ENCODE results near the gene GRK6.

GRK6 gene

GRCh38 chr5:177455661-177456590, 29.4 kb downstream of the GRK6 start (continued):
- TF ChIP-seq ZNF112 (tag by site-specific recombination; IDR thresholded peaks at IDR 0.05) (no peak), ZNF391 (tag by site-specific recombination; IDR thresholded peaks at IDR 0.05; ENCODE audit: borderline replicate concordance, low read depth) (0 out of 2 replicates have a peak, but pooled peaks have one; percentile 24), ZFP69B (tag by site-specific recombination; IDR thresholded peaks at IDR 0.05) (no peak; the same call in 1 of the 2 replicates), ZBTB10 (tag by site-specific recombination; IDR thresholded peaks at IDR 0.05) (peak; percentile 67), ZBTB26 (tag by site-specific recombination; optimal IDR thresholded peaks at IDR 0.05) (peak; percentile 73), ZNF202 (tag by site-specific recombination; IDR thresholded peaks at IDR 0.05; ENCODE audit: borderline replicate concordance) (no peak), ZNF2 (tag by site-specific recombination; IDR thresholded peaks at IDR 0.05) (no peak; the same call in 1 of the 2 replicates), ZNF701 (tag by site-specific recombination; IDR thresholded peaks at IDR 0.05) (no peak), KLF10 (tag by site-specific recombination; IDR thresholded peaks at IDR 0.05) (peak; percentile 21; the same call in 1 of the 2 replicates), ZNF843 (tag by site-specific recombination; IDR thresholded peaks at IDR 0.05) (peak; percentile 68), ZNF426 (tag by site-specific recombination; IDR thresholded peaks at IDR 0.05) (no peak), AEBP2 (tag by site-specific recombination; IDR thresholded peaks at IDR 0.05; ENCODE audit: borderline replicate concordance) (no peak), ZNF324 (tag by site-specific recombination; IDR thresholded peaks at IDR 0.05) (no peak; the same call in 1 of the 2 replicates), ZNF626 (tag by site-specific recombination; IDR thresholded peaks at IDR 0.05) (no peak), ZNF704 (tag by site-specific recombination; IDR thresholded peaks at IDR 0.05) (no peak), ZXDB (tag by site-specific recombination; IDR thresholded peaks at IDR 0.05) (no peak; the same call in none of the 2 replicates), SCRT1 (tag by site-specific recombination; IDR thresholded peaks at IDR 0.05; ENCODE audit: borderline replicate concordance) (no peak), ZNF555 (tag by site-specific recombination; conservative IDR thresholded peaks at IDR 0.05) (no peak), ZBTB6 (tag by site-specific recombination; IDR thresholded peaks at IDR 0.05) (no peak), ZNF239 (tag by site-specific recombination; IDR thresholded peaks at IDR 0.05) (no peak), BCL11B (tag by site-specific recombination; IDR thresholded peaks at IDR 0.05; ENCODE audit: low read depth) (no peak; the same call in none of the 2 replicates), ZNF184 (tag by site-specific recombination; IDR thresholded peaks at IDR 0.05) (0 out of 2 replicates have a peak, but pooled peaks have one; percentile 33), ZNF366 (tag by site-specific recombination; conservative IDR thresholded peaks at IDR 0.05) (peak; percentile 12; the same call in 1 of the 2 replicates), ZNF692 (tag by site-specific recombination; IDR thresholded peaks at IDR 0.05) (no peak), ZBTB17 (tag by site-specific recombination; IDR thresholded peaks at IDR 0.05) (0 out of 2 replicates have a peak, but pooled peaks have one; percentile 39), ZNF175 (tag by site-specific recombination; IDR thresholded peaks at IDR 0.05) (no peak), KLF1 (tag by site-specific recombination; IDR thresholded peaks at IDR 0.05) (peak; percentile 90), ZNF544 (tag by site-specific recombination; IDR thresholded peaks at IDR 0.05) (no peak), ZNF670 (tag by site-specific recombination; IDR thresholded peaks at IDR 0.05; ENCODE audit: low read depth) (no peak), ZSCAN30 (tag by site-specific recombination; IDR thresholded peaks at IDR 0.05) (0 out of 2 replicates have a peak, but pooled peaks have one; percentile 25)
